IMR-90 (cell line): Measurements from ENCODE around the gene SYT8.

Experiments
- BHLHE40 ChIP-seq: fragments of 150-350 bp; IDR thresholded peaks from 2 replicates; pipeline ENCODE4 v1.6.1; 2016; ENCODE audit warnings: mild to moderate bottlenecking, low read depth, low read length
- CEBPB ChIP-seq: IDR thresholded peaks from 2 replicates; pipeline ENCODE4 v1.6.1; 2012; ENCODE audit warnings: low read depth, low read length, improper control_type of control experiment
- FOS ChIP-seq: fragments of 150-350 bp; IDR thresholded peaks from 2 replicates; pipeline ENCODE4 v1.6.1; 2016; ENCODE audit warnings: low read depth, low read length
- MAFK ChIP-seq: IDR thresholded peaks from 2 replicates; pipeline ENCODE4 v1.6.1; 2012; ENCODE audit warnings: low read depth, low read length, improper control_type of control experiment
- MAZ ChIP-seq: IDR thresholded peaks from 2 replicates; pipeline ENCODE4 v1.6.1; 2012; ENCODE audit warnings: low read depth, mild to moderate bottlenecking, low read length, improper control_type of control experiment, moderate library complexity, borderline replicate concordance
- MXI1 ChIP-seq: IDR thresholded peaks from 2 replicates; pipeline ENCODE4 v1.6.1; 2012; ENCODE audit warnings: low read depth, mild to moderate bottlenecking, low read length, moderate library complexity, borderline replicate concordance
- NFE2L2 ChIP-seq: fragments of 150-350 bp; IDR thresholded peaks from 2 replicates; pipeline ENCODE4 v1.6.1; 2016; ENCODE audit warnings: low read depth, mild to moderate bottlenecking, low read length
- POLR2A ChIP-seq: IDR thresholded peaks from 2 replicates; pipeline ENCODE4 v1.6.1; 2012; ENCODE audit warnings: mild to moderate bottlenecking, low read depth, low read length
- RAD21 ChIP-seq: IDR thresholded peaks from 2 replicates; pipeline ENCODE4 v1.6.1; 2012; ENCODE audit warnings: low read length, improper control_type of control experiment
- RFX5 ChIP-seq: IDR thresholded peaks from 2 replicates; pipeline ENCODE4 v1.8.0; 2012; ENCODE audit warnings: low read depth, mild to moderate bottlenecking, low read length, moderate library complexity
- SMC3 ChIP-seq: fragments of 150-350 bp; IDR thresholded peaks from 2 replicates; pipeline ENCODE4 v1.6.1; 2016; ENCODE audit warnings: low read depth, mild to moderate bottlenecking, antibody characterized with exemption, low read length, moderate library complexity
- TF ChIP-seq, protein P1 (sequence below): conservative IDR thresholded peaks from 2 replicates; pipeline ENCODE4 v1.5.1; 2012; ENCODE audit warnings: mild to moderate bottlenecking, low read depth, low read length, improper control_type of control experiment
- TF ChIP-seq, protein P2 (sequence below): fragments of 150-350 bp; IDR thresholded peaks from 2 replicates; pipeline ENCODE4 v1.6.1; 2016; ENCODE audit warnings: low read depth, mild to moderate bottlenecking, low read length, moderate library complexity, borderline replicate concordance
- TF ChIP-seq, protein P3 (sequence below): fragments of 150-350 bp; IDR thresholded peaks from 2 replicates; pipeline ENCODE4 v1.6.1; 2017; ENCODE audit warnings: mild to moderate bottlenecking, antibody characterized with exemption, low read length, low read depth

DNA sequence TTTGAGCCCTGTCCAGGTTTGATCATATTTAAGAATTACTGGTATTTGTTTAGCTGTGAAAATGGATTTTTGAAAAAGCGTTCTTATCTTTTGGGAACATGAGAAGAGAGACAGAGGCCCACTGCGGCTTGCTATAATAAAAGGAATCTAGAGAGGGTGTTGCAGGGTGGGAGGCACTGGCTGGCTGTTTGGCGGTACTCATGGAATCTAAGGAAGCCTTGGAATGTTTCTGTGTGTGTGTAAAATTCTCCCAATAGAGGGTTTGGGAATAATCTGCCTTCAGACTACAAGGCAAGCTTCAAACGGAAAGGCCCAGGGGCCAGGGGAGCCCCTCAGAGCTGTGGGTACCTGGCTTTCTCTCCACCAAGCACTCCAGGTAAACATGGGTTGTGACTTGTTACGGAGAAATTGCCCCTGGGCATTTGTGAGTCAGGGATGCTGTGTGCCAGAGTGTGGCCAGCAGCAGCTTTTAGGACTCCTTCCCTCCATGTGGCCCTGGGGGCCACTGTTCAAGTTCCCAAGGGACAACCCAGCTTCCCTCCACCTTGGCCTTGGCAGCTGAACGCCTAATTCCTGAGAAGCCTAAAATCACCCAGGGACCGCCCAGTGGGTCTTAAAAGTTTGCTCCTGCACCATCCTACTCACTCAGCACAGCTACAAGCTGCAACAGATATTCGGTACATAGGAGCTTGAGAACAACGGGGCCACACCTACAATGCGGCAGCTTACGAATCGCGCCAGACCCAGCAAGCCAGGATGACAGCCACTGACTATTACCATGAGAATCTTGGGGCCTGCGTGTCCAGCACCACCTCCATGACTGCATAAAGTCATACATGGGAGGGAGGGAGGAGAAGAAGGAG is 14.1 kb upstream of the SYT8 start:
- TF ChIP-seq, protein P1, sequence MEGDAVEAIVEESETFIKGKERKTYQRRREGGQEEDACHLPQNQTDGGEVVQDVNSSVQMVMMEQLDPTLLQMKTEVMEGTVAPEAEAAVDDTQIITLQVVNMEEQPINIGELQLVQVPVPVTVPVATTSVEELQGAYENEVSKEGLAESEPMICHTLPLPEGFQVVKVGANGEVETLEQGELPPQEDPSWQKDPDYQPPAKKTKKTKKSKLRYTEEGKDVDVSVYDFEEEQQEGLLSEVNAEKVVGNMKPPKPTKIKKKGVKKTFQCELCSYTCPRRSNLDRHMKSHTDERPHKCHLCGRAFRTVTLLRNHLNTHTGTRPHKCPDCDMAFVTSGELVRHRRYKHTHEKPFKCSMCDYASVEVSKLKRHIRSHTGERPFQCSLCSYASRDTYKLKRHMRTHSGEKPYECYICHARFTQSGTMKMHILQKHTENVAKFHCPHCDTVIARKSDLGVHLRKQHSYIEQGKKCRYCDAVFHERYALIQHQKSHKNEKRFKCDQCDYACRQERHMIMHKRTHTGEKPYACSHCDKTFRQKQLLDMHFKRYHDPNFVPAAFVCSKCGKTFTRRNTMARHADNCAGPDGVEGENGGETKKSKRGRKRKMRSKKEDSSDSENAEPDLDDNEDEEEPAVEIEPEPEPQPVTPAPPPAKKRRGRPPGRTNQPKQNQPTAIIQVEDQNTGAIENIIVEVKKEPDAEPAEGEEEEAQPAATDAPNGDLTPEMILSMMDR = no peak
- TF ChIP-seq POLR2A (no peak), FOS (no peak), RAD21 (no peak), MXI1 (no peak), RFX5 (no peak), CEBPB (no peak), SMC3 (no peak), MAZ (no peak), NFE2L2 (no peak), BHLHE40 (no peak), MAFK (no peak)
- TF ChIP-seq, protein P2, sequence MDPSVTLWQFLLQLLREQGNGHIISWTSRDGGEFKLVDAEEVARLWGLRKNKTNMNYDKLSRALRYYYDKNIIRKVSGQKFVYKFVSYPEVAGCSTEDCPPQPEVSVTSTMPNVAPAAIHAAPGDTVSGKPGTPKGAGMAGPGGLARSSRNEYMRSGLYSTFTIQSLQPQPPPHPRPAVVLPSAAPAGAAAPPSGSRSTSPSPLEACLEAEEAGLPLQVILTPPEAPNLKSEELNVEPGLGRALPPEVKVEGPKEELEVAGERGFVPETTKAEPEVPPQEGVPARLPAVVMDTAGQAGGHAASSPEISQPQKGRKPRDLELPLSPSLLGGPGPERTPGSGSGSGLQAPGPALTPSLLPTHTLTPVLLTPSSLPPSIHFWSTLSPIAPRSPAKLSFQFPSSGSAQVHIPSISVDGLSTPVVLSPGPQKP = no peak
- TF ChIP-seq, protein P3, sequence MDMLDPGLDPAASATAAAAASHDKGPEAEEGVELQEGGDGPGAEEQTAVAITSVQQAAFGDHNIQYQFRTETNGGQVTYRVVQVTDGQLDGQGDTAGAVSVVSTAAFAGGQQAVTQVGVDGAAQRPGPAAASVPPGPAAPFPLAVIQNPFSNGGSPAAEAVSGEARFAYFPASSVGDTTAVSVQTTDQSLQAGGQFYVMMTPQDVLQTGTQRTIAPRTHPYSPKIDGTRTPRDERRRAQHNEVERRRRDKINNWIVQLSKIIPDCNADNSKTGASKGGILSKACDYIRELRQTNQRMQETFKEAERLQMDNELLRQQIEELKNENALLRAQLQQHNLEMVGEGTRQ = no peak
